Activated naive CD4-positive, alpha-beta T cell treated with anti-CD3 and anti-CD28 coated beads, Interleukin-2, amount 10 ng/mL, durations not matched to agents 7 days and 5 days (primary cell): Measurements from ENCODE around the gene AP2M1.

Source experiments
- CTCF ChIA-PET: fragments of 350-600 bp; sonication (Branson Sonifier 250); formaldehyde crosslinking; loops from one replicate; lab custom pipeline; 2021; ENCODE audit warnings: antibody characterized with exemption; lab: Charles Lee
- DNase-seq: peaks from one replicate; pipeline ENCODE4 v3.0.0-alpha.2; 2020
- H3K27ac Mint-ChIP-seq: one replicate; pipeline ENCODE4 v1.8.0; 2021; ENCODE audit warnings: mild to moderate bottlenecking, moderate library complexity, mixed read lengths
- H3K27me3 Mint-ChIP-seq: one replicate; pipeline ENCODE4 v1.8.0; 2021; ENCODE audit warnings: mild to moderate bottlenecking, mixed read lengths
- H3K36me3 Mint-ChIP-seq: one replicate; pipeline ENCODE4 v1.8.0; 2021; ENCODE audit warnings: mixed read lengths
- H3K4me1 Mint-ChIP-seq: one replicate; pipeline ENCODE4 v1.8.0; 2021; ENCODE audit warnings: mixed read lengths
- H3K4me3 Mint-ChIP-seq: one replicate; pipeline ENCODE4 v1.8.0; 2021; ENCODE audit warnings: mild to moderate bottlenecking, moderate library complexity, mixed read lengths
- H3K9me3 Mint-ChIP-seq: one replicate; pipeline ENCODE4 v1.8.0; 2021; ENCODE audit warnings: mixed read lengths

AP2M1 gene

GRCh38 chr3:184230603-184231528 lies 56.2 kb downstream of the AP2M1 start:
- Mint-ChIP-seq H3K4me1 (peaks cover 9% of the 10 kb centered on the region), H3K27me3 (peaks cover 92% of the 10 kb centered on the region), H3K27ac (peak overlapping the region; percentile 12), H3K9me3 (no peaks in the 10 kb centered on the region), H3K36me3 (no peaks in the 10 kb centered on the region), H3K4me3 (peak overlapping the region; percentile 31)
- CTCF ChIA-PET, result interaction anchor here (0.5 to 0.9 kb wide), 3 partner anchors 19 to 61 kb away, joined by 3 read pairs; no protein-coding TSS in a partner anchor
- DNase-seq, result no peak

DNA sequence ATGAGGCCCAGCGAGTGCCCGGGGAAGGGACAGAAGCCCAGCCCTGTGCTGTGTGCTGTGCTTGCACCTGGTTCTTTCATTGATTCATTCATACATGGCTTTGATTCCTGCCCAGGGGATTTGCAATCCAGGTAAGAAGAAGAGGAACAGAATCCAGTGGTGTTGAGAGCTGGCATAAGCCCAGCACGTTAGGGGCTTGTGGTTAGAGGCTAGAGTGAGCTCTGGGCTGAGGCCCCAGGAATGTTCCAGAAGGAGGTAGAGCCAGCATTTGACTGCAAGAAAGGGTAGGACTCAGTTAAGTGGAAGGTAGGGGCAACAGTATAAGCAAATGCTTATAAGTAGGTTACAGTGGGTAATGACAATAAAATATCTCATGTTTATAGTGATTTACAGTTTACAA lies 57.0 kb downstream of the AP2M1 start:
- CTCF ChIA-PET, result interaction anchor here (0.5 kb wide), 1 partner anchor 20 kb away, joined by 3 read pairs; no protein-coding TSS in a partner anchor
- Mint-ChIP-seq H3K36me3 (no peaks in the 10 kb centered on the region), H3K4me3 (peak overlapping the region; percentile 31), H3K27me3 (peaks cover 84% of the 10 kb centered on the region), H3K27ac (no peak overlapping the region), H3K4me1 (peaks cover 9% of the 10 kb centered on the region), H3K9me3 (no peaks in the 10 kb centered on the region)
- no peak for DNase-seq

GRCh38 chr3:184233127-184233843 lies 58.6 kb downstream of the AP2M1 start:
- DNase-seq, result no peak
- CTCF ChIA-PET, result interaction anchor here (0.6 kb wide), 1 partner anchor 494 kb away, joined by 3 read pairs; no protein-coding TSS in a partner anchor
- H3K27me3 Mint-ChIP-seq, result peaks cover 75% of the 10 kb centered on the region
- H3K27ac Mint-ChIP-seq, result no peak overlapping the region
- peaks cover 9% of the 10 kb centered on the region for H3K4me1 Mint-ChIP-seq
- H3K36me3 Mint-ChIP-seq, result no peaks in the 10 kb centered on the region
- no peaks in the 10 kb centered on the region for H3K9me3 Mint-ChIP-seq
- no peak overlapping the region for H3K4me3 Mint-ChIP-seq
